ENCODE measurements around the gene DEPDC1B.

DEPDC1B gene

DNA sequence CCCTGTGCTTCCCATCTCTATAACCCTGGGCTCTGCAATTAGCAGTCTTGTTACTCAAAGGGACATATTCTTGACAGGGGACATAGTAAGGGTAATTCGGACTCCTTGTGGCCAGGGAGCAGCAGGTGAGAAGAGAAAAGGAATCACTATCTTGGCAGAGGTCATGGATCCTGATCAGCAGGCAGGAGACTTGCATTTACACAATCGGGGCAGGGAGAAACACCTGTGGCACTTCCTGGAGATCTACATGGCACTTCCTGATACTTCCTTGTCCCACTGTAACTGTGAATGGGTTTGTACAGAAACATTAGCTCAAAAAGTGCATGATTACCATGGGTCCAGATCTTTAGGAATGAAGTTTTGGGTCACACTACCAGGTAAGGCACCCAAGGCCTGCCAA, 29.2 kb downstream of the DEPDC1B start:
- H3K36me3 ChIP-seq (ENCODE audit: insufficient read depth): no peaks in the 10 kb centered on the region
- H3K9ac ChIP-seq: no peak overlapping the region
- H3K79me2 ChIP-seq (ENCODE audit: insufficient read depth, low read depth): no peaks in the 10 kb centered on the region; the same call in 1 of the 2 replicates
- TF ChIP-seq, protein P1, sequence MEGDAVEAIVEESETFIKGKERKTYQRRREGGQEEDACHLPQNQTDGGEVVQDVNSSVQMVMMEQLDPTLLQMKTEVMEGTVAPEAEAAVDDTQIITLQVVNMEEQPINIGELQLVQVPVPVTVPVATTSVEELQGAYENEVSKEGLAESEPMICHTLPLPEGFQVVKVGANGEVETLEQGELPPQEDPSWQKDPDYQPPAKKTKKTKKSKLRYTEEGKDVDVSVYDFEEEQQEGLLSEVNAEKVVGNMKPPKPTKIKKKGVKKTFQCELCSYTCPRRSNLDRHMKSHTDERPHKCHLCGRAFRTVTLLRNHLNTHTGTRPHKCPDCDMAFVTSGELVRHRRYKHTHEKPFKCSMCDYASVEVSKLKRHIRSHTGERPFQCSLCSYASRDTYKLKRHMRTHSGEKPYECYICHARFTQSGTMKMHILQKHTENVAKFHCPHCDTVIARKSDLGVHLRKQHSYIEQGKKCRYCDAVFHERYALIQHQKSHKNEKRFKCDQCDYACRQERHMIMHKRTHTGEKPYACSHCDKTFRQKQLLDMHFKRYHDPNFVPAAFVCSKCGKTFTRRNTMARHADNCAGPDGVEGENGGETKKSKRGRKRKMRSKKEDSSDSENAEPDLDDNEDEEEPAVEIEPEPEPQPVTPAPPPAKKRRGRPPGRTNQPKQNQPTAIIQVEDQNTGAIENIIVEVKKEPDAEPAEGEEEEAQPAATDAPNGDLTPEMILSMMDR (conservative IDR thresholded peaks at IDR 0.05; ENCODE audit: low read depth, low read length): no peak
- H3K4me1 ChIP-seq (ENCODE audit: low read depth, poor library complexity, severe bottlenecking): peaks cover 9% of the 10 kb centered on the region
- no peak overlapping the region for H2AFZ ChIP-seq (ENCODE audit: low read depth)
- H3K27me3 ChIP-seq (ENCODE audit: insufficient read depth, low read depth): no peaks in the 10 kb centered on the region
- H3K27ac ChIP-seq: no peak overlapping the region
- H3K4me3 ChIP-seq (IDR thresholded peaks at IDR 0.05; ENCODE audit: insufficient read depth, low read depth, low read length): no peak overlapping the region
- no peak overlapping the region for H3K4me2 ChIP-seq
- H4K20me1 ChIP-seq (ENCODE audit: insufficient read depth): no peaks in the 10 kb centered on the region

- TF ChIP-seq, protein P1 (conservative IDR thresholded peaks at IDR 0.05; ENCODE audit: low read depth, low read length): peak; percentile 91
- no peak overlapping the region for H3K9ac ChIP-seq
- no peaks in the 10 kb centered on the region; the same call in 1 of the 2 replicates for H3K79me2 ChIP-seq (ENCODE audit: insufficient read depth, low read depth)
- H3K36me3 ChIP-seq (ENCODE audit: insufficient read depth): no peaks in the 10 kb centered on the region
- no peaks in the 10 kb centered on the region for H3K27me3 ChIP-seq (ENCODE audit: insufficient read depth, low read depth)
- H3K27ac ChIP-seq: no peak overlapping the region
- no peak overlapping the region for H3K4me3 ChIP-seq (IDR thresholded peaks at IDR 0.05; ENCODE audit: insufficient read depth, low read depth, low read length)
- no peak overlapping the region for H2AFZ ChIP-seq (ENCODE audit: low read depth)
- H3K4me1 ChIP-seq (ENCODE audit: low read depth, poor library complexity, severe bottlenecking): peaks cover 9% of the 10 kb centered on the region
- no peaks in the 10 kb centered on the region for H4K20me1 ChIP-seq (ENCODE audit: insufficient read depth)
- H3K4me2 ChIP-seq: no peak overlapping the region
Measured at GRCh38 chr5:60668686-60669304, 31.2 kb downstream of the DEPDC1B start.

DNA sequence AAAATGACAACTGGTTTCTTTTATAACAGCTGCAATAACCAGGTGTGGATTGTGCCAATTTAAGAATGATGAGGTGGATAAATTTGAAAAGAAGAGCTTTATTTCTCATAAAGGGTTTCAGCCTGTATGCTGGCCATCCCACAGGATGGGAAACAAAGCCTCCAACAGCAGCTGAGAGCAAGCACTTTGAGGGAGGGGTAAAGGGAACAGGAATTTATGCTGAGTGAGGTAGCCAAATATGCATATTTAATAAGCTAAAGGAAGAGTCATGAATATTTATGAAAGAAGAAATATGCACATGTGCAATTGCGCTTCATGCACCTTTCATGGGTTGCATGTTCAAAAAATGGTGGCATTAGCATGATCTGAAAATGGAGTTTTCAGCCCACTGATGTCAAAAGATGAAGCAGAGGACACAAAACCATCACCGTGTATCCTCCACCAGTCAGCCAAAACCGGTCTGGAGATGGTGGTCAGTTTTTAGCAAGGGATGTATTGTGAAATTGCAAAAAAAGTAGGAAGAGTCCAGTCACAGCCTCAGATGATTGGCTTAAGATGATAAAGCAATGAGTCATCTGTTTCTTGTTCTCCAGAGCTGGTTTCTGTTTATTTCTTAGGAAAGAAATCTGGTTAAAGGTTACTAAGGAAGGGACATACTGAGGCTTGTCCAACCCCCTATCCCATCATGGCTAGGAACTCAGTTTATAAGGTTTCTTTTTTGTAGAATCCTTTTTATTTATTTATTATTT, 47.9 kb downstream of the DEPDC1B start:
- Histone ChIP-seq H3K79me2 (ENCODE audit: insufficient read depth, low read depth) (no peaks in the 10 kb centered on the region), H3K36me3 (ENCODE audit: insufficient read depth) (no peaks in the 10 kb centered on the region), H3K4me1 (ENCODE audit: low read depth, poor library complexity, severe bottlenecking) (no peaks in the 10 kb centered on the region), H3K4me2 (no peak overlapping the region), H4K20me1 (ENCODE audit: insufficient read depth) (no peaks in the 10 kb centered on the region), H3K27me3 (ENCODE audit: insufficient read depth, low read depth) (no peaks in the 10 kb centered on the region), H3K27ac (no peak overlapping the region), H3K9ac (no peak overlapping the region), H2AFZ (ENCODE audit: low read depth) (no peak overlapping the region), H3K4me3 (IDR thresholded peaks at IDR 0.05; ENCODE audit: insufficient read depth, low read depth, low read length) (no peak overlapping the region)
- TF ChIP-seq, protein P1 (conservative IDR thresholded peaks at IDR 0.05; ENCODE audit: low read depth, low read length): no peak

DNA sequence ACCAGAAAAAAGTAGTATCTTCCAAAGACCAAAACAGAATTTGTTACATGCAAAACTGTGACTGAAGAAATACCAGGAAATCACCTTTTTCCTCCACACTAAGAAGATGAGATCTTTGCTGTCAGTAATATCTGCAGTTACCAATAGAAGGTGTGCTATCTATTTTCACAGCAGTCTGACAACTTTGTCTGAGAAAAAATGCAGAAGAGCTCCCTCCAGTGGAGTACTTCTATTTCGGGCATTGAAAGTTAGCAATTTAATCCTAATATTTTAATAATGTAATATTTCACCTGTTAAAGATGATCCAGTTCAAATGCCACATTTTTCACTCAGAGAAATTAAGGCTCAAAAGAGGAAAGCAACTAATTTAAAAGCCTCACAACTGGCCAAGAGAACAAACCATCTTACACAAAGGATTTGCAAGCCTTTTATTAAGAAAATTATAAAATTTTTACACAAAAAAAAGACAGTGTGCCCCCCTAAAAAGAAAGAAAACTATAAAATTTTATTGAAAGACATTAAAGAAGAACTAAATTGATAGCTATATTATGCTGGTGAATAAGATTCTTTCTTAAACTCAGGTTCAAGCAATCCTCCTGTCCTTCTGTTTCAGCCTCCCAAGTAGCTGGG, 50.6 kb downstream of the DEPDC1B start:
- no peak overlapping the region for H2AFZ ChIP-seq (ENCODE audit: low read depth)
- H3K9ac ChIP-seq: no peak overlapping the region
- no peaks in the 10 kb centered on the region for H3K4me1 ChIP-seq (ENCODE audit: low read depth, poor library complexity, severe bottlenecking)
- no peak overlapping the region for H3K4me3 ChIP-seq (IDR thresholded peaks at IDR 0.05; ENCODE audit: insufficient read depth, low read depth, low read length)
- no peak overlapping the region for H3K4me2 ChIP-seq
- TF ChIP-seq, protein P1 (conservative IDR thresholded peaks at IDR 0.05; ENCODE audit: low read depth, low read length): peak; percentile 82
- H3K27me3 ChIP-seq (ENCODE audit: insufficient read depth, low read depth): no peaks in the 10 kb centered on the region
- H3K79me2 ChIP-seq (ENCODE audit: insufficient read depth, low read depth): no peaks in the 10 kb centered on the region
- H4K20me1 ChIP-seq (ENCODE audit: insufficient read depth): no peaks in the 10 kb centered on the region
- H3K36me3 ChIP-seq (ENCODE audit: insufficient read depth): no peaks in the 10 kb centered on the region
- no peak overlapping the region for H3K27ac ChIP-seq

Data from KMS-11 (cell line).